Central memory CD4-positive, alpha-beta T cell (primary cell): ENCODE results near the gene TOR4A.
A peak's percentile ranks its signal among the peaks of the same experiment; 100 is the strongest.

Experiments used
- DNase-seq: peaks from one replicate; pipeline ENCODE4 v3.0.0; 2022

The TOR4A gene

DNA sequence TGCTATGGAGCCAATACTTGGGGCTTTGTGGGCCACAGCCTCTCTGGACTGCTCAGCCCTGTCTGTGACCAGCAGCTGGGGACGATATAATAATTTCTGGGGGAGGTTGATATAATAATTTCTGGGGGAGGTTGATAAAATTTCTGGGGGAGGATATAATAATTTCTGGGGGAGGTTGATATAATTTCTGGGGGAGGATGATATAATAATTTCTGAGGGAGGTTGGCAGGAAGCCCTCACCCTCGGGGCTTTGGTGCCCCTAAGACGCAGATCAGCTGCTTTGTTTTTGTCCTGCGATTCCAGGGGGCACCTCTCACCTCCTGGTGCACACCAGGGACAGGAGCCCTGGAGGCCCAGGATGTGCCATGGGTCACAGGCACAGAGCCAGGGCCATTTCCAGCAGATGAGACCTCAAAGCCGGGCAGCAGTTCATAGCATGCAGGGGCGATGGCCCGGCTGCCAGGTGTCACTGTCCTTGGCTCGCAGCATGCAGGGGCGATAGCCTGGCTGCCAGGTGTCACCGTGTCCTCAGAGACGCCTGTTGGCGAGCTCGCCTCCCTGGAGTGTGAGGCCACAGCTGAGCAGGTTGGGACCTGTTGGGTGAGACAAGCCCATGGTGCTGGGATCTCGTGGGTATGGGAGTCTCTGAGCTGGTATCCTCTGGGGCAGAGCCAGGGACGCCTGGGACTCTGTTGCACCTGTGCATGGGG lies 3.8 kb upstream of the TOR4A start:
- DNase-seq: no peak

DNA sequence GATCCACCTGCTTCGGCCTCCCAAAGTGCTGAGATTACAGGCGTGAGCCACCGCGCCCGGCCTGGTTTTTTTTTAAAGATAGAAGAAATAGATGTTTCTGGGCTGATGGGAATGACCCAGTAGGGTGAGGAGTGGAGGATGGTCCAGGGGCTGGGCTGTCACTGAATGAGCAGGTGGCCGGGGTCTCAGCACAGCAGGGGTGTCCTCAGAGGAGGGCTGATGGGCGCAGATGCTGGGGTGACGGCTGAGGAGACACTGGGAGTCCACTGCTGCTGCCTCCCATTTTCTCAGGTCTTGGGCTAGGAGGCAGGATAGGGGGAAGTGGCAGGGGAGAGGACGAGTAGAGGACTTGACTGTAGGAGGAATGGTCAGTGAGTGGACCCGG lies 2.3 kb upstream of the TOR4A start:
- no peak for DNase-seq

GRCh38 chr9:137275588-137276472 lies 1.7 kb upstream of the TOR4A start:
- DNase-seq: no peak

GRCh38 chr9:137276473-137277328 lies 825 bp upstream of the TOR4A start:
- no peak for DNase-seq

GRCh38 chr9:137278061-137278701 lies 655 bp downstream of the TOR4A start:
- DNase-seq: no peak

DNA sequence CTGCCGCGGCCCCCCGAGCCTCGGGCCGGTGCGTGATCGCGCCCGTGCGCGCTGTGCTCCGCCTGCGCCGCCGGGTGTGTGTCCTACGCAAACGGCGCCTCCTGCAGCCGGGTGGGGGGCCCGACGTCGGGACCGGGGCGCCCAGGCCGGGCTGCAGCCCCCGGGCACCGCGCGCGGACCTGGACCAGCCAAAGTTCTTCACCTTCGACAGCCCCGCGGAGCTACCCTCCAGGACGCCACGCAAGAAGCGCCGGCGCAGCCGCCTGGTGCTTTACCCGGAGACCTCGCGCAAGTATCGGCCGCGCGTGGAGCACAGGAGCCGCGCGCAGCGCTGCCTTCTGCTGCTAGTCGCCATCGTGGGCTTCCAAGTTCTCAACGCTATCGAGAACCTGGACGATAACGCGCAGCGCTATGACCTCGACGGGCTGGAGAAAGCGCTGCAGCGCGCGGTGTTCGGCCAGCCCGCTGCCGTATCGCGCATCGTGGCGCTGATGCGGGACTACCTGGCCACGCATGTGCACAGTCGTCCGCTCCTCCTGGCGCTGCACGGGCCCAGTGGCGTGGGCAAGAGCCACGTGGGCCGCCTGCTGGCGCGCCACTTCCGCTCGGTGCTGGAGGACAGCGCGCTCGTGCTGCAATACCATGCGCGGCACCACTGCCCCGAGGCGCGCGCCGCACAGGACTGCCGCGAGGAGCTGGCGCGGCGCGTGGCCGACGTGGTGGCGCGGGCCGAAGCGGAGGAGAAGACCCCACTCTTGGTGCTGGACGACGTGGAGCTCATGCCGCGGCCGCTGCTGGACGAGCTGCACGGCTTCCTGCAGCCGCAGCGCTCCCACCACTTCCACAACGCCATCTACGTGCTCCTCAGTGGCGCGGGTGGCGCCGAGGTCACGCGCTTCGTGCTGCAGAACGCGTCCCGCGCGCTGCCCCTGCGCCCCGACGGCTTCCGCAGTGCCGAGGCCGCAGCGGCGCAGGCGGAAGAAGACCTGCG lies 1.5 kb downstream of the TOR4A start:
- no peak for DNase-seq

- no peak for DNase-seq
Measured at GRCh38 chr9:137279741-137280473, 2.4 kb downstream of the TOR4A start.

DNA sequence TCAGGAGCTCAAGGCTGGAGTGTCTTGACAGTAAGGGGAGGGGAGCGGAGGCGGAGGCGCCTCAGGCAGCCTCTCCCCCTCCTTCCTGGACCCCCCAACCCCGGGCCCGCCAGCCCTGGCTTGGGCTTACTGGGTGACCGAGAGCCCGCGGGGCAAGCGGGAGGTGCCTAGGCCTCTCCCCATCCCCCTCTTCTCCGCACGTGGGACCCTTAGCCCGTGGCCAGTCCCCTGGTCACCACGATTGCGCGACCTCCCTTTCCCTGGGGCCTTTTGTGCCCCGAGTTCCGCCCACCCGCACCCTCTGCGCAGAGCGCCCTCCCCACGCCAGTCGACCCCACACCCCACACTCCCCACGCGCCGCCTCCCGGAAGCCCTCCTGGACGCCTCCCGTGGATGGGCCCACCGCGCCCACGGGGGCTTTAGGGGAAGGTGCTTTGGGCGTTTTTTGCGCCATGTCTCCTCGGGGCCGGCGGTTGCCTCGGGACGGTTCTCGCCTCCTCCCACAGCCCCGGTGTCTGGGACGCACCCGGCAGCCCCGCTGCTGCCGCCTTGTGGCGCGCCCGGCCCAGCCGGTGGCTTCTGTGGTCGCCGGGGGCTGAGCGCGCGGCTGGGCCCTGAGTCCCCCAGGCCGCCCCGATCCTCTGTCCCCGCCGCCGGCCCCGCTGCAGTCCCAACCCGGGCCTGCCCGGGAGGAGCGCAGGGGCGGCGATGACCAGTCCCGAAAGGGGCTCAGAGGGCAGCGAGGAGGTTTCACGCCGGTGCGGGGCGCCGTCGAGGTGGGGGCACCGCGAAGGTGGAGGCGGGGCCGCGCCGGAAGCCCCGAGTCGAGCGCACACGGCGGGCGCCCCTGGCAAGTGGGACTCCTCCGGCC lies 3.2 kb downstream of the TOR4A start:
- DNase-seq: no peak

DNA sequence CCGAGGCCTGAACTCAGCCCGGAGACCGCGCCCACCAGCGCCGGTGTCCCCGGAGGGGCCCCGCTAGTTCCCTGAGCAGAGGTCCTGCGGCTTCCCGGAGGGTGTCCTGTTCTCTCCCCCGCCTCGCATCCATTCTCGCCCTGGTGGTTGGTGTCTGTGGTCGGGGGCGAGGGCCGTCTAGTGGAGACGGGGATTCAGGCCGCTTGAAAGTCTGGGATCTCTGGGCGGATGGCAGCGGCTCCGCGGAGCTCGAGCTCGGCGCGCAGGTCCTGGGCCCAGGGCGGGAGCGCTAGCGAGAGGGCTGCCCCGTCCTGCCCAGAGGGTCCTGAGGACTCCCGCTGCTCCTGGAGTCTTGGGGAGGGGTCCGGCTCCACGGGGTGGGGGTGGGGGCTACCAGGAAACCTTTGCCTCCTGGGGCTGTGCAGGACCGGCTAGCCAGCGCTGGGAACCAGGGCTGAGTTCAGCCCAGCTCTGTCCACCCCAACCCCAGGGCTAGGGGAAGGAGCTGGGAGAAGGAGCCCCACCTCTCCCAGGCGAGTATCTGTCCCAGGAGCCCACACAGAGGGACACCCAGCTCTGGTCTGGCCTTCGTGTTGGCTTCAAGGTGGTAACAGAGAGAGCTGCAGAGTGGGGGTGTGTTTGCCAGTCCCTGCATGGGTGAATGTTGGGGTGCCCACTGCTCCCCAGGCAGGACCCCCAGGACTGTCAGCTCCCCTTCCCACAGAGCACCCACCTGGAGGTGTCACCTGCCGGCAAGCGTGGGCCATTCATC lies 4.0 kb downstream of the TOR4A start:
- DNase-seq: no peak

- DNase-seq: no peak
Measured at GRCh38 chr9:137286975-137287383, 9.5 kb downstream of the TOR4A start.

GRCh38 chr9:137293094-137293481 lies 15.6 kb downstream of the TOR4A start:
- DNase-seq: no peak

DNA sequence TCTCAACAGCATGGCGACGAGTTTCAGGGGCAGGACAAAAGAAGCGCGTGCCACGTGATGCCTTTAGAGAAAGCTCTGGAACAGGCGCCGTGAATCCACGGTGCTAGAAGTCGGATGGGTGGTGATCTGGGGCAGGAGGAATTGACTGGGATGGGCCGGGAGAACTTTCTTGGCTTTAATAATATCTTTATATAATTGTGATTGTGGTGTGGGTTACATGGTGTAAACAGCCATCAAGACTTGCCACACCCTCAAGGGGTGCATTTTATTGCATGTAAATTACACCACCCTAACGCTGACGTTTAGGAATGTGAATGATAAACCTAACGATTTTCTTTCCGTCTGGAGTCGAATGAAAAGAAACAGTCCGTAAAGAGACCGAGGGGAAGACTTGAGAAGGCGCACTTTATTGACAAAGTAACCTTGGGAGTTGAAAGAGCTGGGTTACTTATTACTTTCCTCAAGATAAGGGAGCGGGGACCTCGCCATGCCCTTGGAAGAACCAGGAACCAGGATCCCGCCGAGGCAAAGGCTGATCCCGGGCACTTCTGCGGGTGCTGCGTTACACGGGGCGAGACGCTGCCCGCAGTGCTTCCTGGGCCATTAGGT lies 16.1 kb downstream of the TOR4A start:
- DNase-seq: no peak

DNA sequence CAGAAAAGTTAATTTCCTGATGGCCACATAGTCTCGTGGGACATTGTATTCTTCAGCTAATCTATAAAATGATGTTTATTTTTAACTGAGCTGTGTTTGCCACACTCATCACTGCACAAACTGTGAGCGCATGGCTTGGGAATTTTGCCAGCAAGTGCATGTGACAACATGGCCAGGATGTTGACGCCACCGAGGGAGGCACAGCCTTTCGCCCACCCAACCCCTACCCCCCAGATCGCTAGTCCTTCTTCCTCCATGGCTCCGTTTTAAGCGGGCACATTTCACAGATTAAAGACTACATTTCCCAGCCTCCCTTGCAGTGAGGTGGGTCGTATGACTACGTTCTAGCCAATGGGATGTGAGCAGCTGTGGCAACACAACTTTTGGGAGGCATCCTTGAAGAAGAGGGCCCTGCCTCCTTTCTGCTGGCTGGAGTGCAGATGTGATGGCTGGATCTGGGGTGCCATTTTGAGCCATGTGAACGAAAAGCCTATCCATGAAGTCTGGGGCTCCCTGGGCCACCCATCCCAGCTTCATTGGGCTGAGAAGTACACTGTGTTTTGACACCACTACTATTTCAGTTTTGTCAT lies 16.7 kb downstream of the TOR4A start:
- no peak for DNase-seq

DNA sequence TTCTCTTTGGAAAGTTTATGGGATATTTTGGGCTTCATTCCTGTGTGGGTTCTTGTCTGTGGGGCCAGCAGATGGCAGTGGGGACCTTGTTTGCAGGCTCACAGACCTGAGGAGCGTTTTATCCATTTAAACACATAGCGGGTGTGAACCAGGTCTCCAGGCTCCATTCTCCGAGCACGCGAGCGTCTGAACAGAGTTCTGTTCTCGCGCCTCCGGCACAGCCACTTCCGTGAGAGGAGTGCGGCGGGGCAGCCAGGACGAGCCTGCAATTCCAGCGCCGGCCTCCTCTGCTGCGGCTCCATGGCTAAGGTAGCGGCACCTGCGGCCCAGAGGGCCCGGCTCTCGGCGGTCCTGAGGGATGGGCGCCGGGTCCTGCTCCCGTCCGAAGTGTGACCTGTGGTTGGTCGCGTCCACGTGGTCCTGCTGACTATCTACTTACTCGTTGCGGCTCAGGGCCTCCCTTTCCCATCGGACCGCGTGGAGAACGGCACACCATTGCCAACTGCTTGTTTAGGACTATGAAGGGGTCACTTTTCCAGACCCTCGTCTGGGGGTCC lies 17.2 kb downstream of the TOR4A start:
- no peak for DNase-seq

DNA sequence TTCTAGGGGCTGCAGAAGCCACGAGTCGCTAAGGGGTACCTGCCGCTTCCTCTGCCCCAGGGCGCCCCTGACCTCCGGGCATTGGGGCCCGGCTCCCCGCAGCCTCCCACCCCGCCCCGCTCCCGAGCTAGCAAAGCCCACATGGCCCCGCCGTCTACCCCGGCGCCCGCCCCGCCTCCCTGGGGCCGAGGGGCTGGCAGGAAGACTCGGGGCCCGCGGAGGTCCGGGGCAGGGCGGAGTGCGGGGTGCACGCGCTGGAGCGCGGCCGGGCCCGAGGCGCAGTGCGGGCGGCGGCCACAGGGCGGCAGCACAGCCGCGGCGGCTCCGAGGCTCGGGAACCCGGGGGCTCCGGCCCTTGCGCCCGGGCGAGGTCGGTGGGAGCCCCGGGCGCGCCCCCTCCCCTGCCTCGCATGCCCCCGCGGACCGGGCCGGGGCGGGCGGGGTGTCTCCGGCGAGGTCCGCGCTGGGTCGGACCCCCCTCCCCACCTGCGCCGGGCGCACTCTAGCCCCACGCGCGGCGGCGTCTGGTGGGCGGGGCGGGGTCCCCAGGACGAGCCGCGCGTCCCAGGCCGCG lies 17.8 kb downstream of the TOR4A start:
- peak; percentile 32 for DNase-seq

DNA sequence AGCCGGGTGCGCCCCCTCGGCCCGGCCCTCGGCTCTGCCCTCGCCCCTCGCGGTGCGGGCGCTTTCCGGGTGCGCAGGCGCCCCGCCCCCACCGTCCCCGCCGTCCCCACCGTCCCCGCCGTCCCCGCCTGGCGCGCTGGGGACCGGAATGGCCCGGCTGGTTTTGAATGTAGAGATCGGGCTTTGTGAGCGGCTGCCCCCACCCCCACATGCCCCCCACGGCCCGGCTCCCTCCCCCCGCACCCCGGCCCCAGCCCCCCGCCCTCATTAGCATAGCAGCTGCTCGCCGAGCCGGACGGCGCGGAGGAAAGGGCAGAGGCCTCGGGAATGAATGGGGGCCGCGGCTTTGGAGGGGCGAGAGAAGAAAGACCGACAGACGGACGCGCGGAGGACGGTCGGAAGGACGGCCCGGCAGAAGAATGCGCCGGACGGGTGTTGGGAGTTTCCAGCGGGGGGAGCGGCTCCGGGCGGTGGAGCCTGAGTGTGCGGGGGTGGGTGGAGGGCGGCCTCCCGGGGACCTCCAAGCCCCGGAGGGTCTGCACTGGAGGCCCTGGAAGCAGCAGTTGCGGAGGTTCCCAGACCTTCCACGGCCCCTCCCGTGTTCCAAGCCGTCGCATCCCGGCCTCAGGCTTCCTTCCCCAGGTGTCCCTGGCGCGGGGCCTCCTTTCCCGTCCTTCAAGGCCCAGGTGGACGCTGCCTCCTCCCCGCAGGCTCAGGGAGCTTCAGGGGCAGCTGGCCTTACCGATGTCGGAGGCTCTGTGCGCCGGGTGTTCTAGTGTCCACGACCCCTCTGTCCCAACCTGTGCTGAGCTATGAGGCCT lies 18.5 kb downstream of the TOR4A start:
- DNase-seq: no peak
